T-helper 22 cell (primary cell): ENCODE measurements around the gene UBA3.
A peak's percentile ranks its signal among the peaks of the same experiment; 100 is the strongest.

Experiments used
- DNase-seq: peaks from one replicate; pipeline ENCODE4 v3.0.0-alpha.2; 2020; ENCODE audit warnings: low read depth

Gene UBA3

GRCh38 chr3:69080233-69080920 is at the start of gene UBA3:
TSS of gene UBA3 (minus strand) at chr3:69080365. CDS start at chr3:69080353, 12 bp downstream.
- peak; percentile 89 for DNase-seq

GRCh38 chr3:69129531-69129930 is 49.4 kb upstream of the UBA3 start:
- DNase-seq = no peak

GRCh38 chr3:69128509-69128908 is 48.3 kb upstream of the UBA3 start:
- DNase-seq = no peak

GRCh38 chr3:69126999-69127398 is 46.8 kb upstream of the UBA3 start:
- no peak for DNase-seq

GRCh38 chr3:69126216-69126615 is 46.1 kb upstream of the UBA3 start:
- no peak for DNase-seq

- no peak for DNase-seq
Observed at GRCh38 chr3:69122403-69122802, 42.2 kb upstream of the UBA3 start, which contains the start of gene LMOD3. TSS of gene LMOD3 (minus strand) at chr3:69122595. CDS start at chr3:69122386, 209 bp downstream.

- no peak for DNase-seq
Observed at GRCh38 chr3:69121950-69122349, 41.8 kb upstream of the UBA3 start.

GRCh38 chr3:69121513-69121912 is 41.3 kb upstream of the UBA3 start:
- no peak for DNase-seq

GRCh38 chr3:69120879-69121464 is 40.8 kb upstream of the UBA3 start:
- peak; percentile 49 for DNase-seq

- no peak for DNase-seq
Observed at GRCh38 chr3:69119681-69120080, 39.5 kb upstream of the UBA3 start.

- DNase-seq = no peak
Observed at GRCh38 chr3:69119138-69119537, 39.0 kb upstream of the UBA3 start.

- DNase-seq = no peak
Observed at GRCh38 chr3:69118555-69118954, 38.4 kb upstream of the UBA3 start.

GRCh38 chr3:69116897-69117296 is 36.7 kb upstream of the UBA3 start:
- DNase-seq = no peak

GRCh38 chr3:69116162-69116561 is 36.0 kb upstream of the UBA3 start:
- DNase-seq = no peak

- DNase-seq = no peak
Observed at GRCh38 chr3:69115731-69116130, 35.6 kb upstream of the UBA3 start.

- no peak for DNase-seq
Observed at GRCh38 chr3:69113536-69113935, 33.4 kb upstream of the UBA3 start.

GRCh38 chr3:69110941-69111546 is 30.9 kb upstream of the UBA3 start:
- no peak for DNase-seq

GRCh38 chr3:69108811-69109210 is 28.6 kb upstream of the UBA3 start:
- DNase-seq = no peak

- no peak for DNase-seq
Observed at GRCh38 chr3:69107841-69108240, 27.7 kb upstream of the UBA3 start.

GRCh38 chr3:69105320-69105719 is 25.2 kb upstream of the UBA3 start:
- DNase-seq = no peak

- no peak for DNase-seq
Observed at GRCh38 chr3:69104586-69104985, 24.4 kb upstream of the UBA3 start.

GRCh38 chr3:69103123-69103522 is 23.0 kb upstream of the UBA3 start:
- no peak for DNase-seq

- DNase-seq = no peak
Observed at GRCh38 chr3:69102384-69102783, 22.2 kb upstream of the UBA3 start.

- no peak for DNase-seq
Observed at GRCh38 chr3:69099576-69099975, 19.4 kb upstream of the UBA3 start.
